CD4-positive, alpha-beta T cell (primary cell): ENCODE data around the gene SLC4A1. TPM values are rescaled to one million over a fixed set of nuclear protein-coding genes. Genes with fewer than 3 reads are reported as not detected.

Experiments
- ATAC-seq: fragments of 200-7000 bp; cut with Tn5 transposase; one replicate; pipeline ENCODE4 v1.10.0; 2022; ENCODE audit warnings: mild to moderate bottlenecking; ENCODE audit not compliant: poor library complexity
- CTCF ChIA-PET: fragments of 350-600 bp; sonication (Branson Sonifier 250); formaldehyde crosslinking; loops from one replicate; lab custom pipeline; 2021; ENCODE audit warnings: antibody characterized with exemption, inconsistent platforms; lab: Charles Lee
- POLR2A ChIA-PET: fragments of 350-600 bp; sonication (Branson Sonifier 250); formaldehyde crosslinking; loops from one replicate; lab custom pipeline; 2021; ENCODE audit warnings: antibody characterized with exemption, inconsistent platforms; lab: Charles Lee
- DNase-seq, 14 experiments: peaks; one replicate each; pipeline ENCODE4 v3.0.0-alpha.2; 2013 to 2020; ENCODE audit warnings: mixed read lengths in 2 of 14
- H3K27ac ChIP-seq, 2 donors: one replicate each; pipeline versions ENCODE4 v1.5.1 to v1.7.0; 2013; ENCODE audit warnings: low read length in 2 of 2, low read depth in 1 of 2, mild to moderate bottlenecking in 1 of 2
- H3K27me3 ChIP-seq, 2 experiments: 1 replicate in 1 of 2; 2 replicates in 1 of 2; pipeline versions ENCODE4 v1.6.1 to v1.7.0; 2013; ENCODE audit warnings: low read length in 2 of 2, control low read depth in 1 of 2, mild to moderate bottlenecking in 1 of 2, moderate library complexity in 1 of 2; ENCODE audit not compliant: insufficient read depth in 2 of 2, control insufficient read depth in 1 of 2
- H3K36me3 ChIP-seq: one replicate; pipeline ENCODE4 v1.6.1; 2013; ENCODE audit warnings: low read length, control low read depth; ENCODE audit not compliant: insufficient read depth
- H3K4me1 ChIP-seq: one replicate; pipeline ENCODE4 v1.6.1; 2013; ENCODE audit warnings: low read length, control low read depth; ENCODE audit not compliant: insufficient read depth
- H3K4me3 ChIP-seq: one replicate; pipeline ENCODE4 v1.5.1; 2013; ENCODE audit warnings: mild to moderate bottlenecking, low read length, moderate library complexity
- H3K9me3 ChIP-seq, 2 experiments: 1 replicate in 1 of 2; 2 replicates in 1 of 2; pipeline versions ENCODE4 v1.6.1 to v1.7.0; 2013; ENCODE audit warnings: low read length in 2 of 2, mild to moderate bottlenecking in 2 of 2, control low read depth in 1 of 2, moderate library complexity in 1 of 2; ENCODE audit not compliant: control insufficient read depth in 1 of 2, insufficient read depth in 1 of 2
- H3K27ac Mint-ChIP-seq: one replicate; pipeline ENCODE4 v1.8.0; 2020; ENCODE audit warnings: mixed read lengths
- H3K27me3 Mint-ChIP-seq: one replicate; pipeline ENCODE4 v1.8.0; 2021; ENCODE audit warnings: mixed read lengths
- H3K36me3 Mint-ChIP-seq: one replicate; pipeline ENCODE4 v1.8.0; 2021; ENCODE audit warnings: low read depth, mixed read lengths
- H3K4me1 Mint-ChIP-seq: one replicate; pipeline ENCODE4 v1.8.0; 2021; ENCODE audit warnings: low read depth, mixed read lengths
- H3K4me3 Mint-ChIP-seq: one replicate; pipeline ENCODE4 v1.8.0; 2020; ENCODE audit warnings: mild to moderate bottlenecking, mixed read lengths
- H3K9me3 Mint-ChIP-seq: one replicate; pipeline ENCODE4 v1.8.0; 2020; ENCODE audit warnings: mixed read lengths
- CTCF ChIP-seq: fragments of 200-600 bp; IDR thresholded peaks from one replicate; pipeline ENCODE4 v1.8.0; 2022; ENCODE audit warnings: antibody characterized with exemption, mild to moderate bottlenecking
- intact Hi-C, 2 experiments: fragments of 100-400 bp; cut with DNase I in 1 of 2; cut with micrococcal nuclease in 1 of 2; formaldehyde crosslinking; loops; one replicate each; pipeline versions ENCODE4 v1.15.1 to v1.9.0; 2023 to 2025; cut with DNase I, micrococcal nuclease
- total RNA-seq, 174 experiments: library from RNA in 2 of 174; stranded (reverse) in 2 of 174; gene quantifications; one replicate each; pipeline ENCODE4 v1.2.3 and lab custom pipeline; 2021 to 2026

Gene SLC4A1
- total RNA-seq, 2 experiments from 2014 or later: not detected

- no peak overlapping the region for H3K27ac ChIP-seq
- no peak overlapping the region for H3K4me3 ChIP-seq
- Mint-ChIP-seq H3K27ac (no peak overlapping the region), H3K36me3 (no peaks in the 10 kb centered on the region), H3K9me3 (no peaks in the 10 kb centered on the region), H3K27me3 (peaks cover 12% of the 10 kb centered on the region), H3K4me1 (no peaks in the 10 kb centered on the region), H3K4me3 (no peak overlapping the region)
- ChIA-PET CTCF (no interaction called here), POLR2A (no interaction called here)
- TF ChIP-seq CTCF: no peak
- H3K36me3 ChIP-seq: no peaks in the 10 kb centered on the region
- no peaks in the 10 kb centered on the region for H3K4me1 ChIP-seq
- ATAC-seq: no peak
- intact Hi-C loops: no loop called here
- H3K27me3 ChIP-seq: peaks cover 0 to 7% of the 10 kb centered on the region in 2 experiments
- no peaks in the 10 kb centered on the region for H3K9me3 ChIP-seq
- DNase-seq: no peak
These were observed 30.0 kb upstream of the SLC4A1 start for GRCh38 chr17:44297975-44298374.

- no peak for TF ChIP-seq CTCF
- Histone ChIP-seq H3K27ac (no peak overlapping the region), H3K4me1 (no peaks in the 10 kb centered on the region), H3K27me3 (peaks cover 0 to 5% of the 10 kb centered on the region in 2 experiments), H3K4me3 (no peak overlapping the region), H3K36me3 (no peaks in the 10 kb centered on the region), H3K9me3 (no peaks in the 10 kb centered on the region)
- ATAC-seq (no peak), DNase-seq (no peak)
- peaks cover 17% of the 10 kb centered on the region for H3K27me3 Mint-ChIP-seq
- H3K4me1 Mint-ChIP-seq: no peaks in the 10 kb centered on the region
- POLR2A ChIA-PET: interaction anchor here (0.6 kb wide), 1 partner anchor 395 kb away, joined by 3 read pairs; no protein-coding TSS in a partner anchor
- CTCF ChIA-PET: no interaction called here
- H3K27ac Mint-ChIP-seq: no peak overlapping the region
- intact Hi-C loops: no loop called here
- H3K9me3 Mint-ChIP-seq: no peaks in the 10 kb centered on the region
- H3K36me3 Mint-ChIP-seq: no peaks in the 10 kb centered on the region
- no peak overlapping the region for H3K4me3 Mint-ChIP-seq
These were observed 25.7 kb upstream of the SLC4A1 start for GRCh38 chr17:44293509-44294226.

GRCh38 chr17:44287651-44288050 is 19.7 kb upstream of the SLC4A1 start:
- peaks cover 23% of the 10 kb centered on the region for H3K27me3 Mint-ChIP-seq
- H3K27me3 ChIP-seq: no peaks in the 10 kb centered on the region
- no peak overlapping the region for H3K27ac Mint-ChIP-seq
- H3K4me3 Mint-ChIP-seq: no peak overlapping the region
- no peak overlapping the region for H3K4me3 ChIP-seq
- no peaks in the 10 kb centered on the region for H3K4me1 Mint-ChIP-seq
- H3K9me3 Mint-ChIP-seq: no peaks in the 10 kb centered on the region
- ChIA-PET POLR2A (no interaction called here), CTCF (interaction anchor here (1.2 kb wide), 1 partner anchor 77 kb away, joined by 3 read pairs; no protein-coding TSS in a partner anchor)
- H3K9me3 ChIP-seq: no peaks in the 10 kb centered on the region
- no peaks in the 10 kb centered on the region for H3K4me1 ChIP-seq
- TF ChIP-seq CTCF: no peak
- DNase-seq (no peak), ATAC-seq (no peak)
- no peaks in the 10 kb centered on the region for H3K36me3 Mint-ChIP-seq
- intact Hi-C loops: no loop called here
- H3K27ac ChIP-seq: no peak overlapping the region
- no peaks in the 10 kb centered on the region for H3K36me3 ChIP-seq
